Esophagus muscularis mucosa (tissue), 4 donors: Measurements from ENCODE around the gene PSAP. TPM values are rescaled to one million over a fixed set of nuclear protein-coding genes. Genes with fewer than 3 reads are reported as not detected.

Source experiments
- small RNA-seq, 3 donors: library from RNA; depleted of rRNA; stranded (forward); fragments of <200 nt; gene quantifications; one replicate each; pipeline ENCODE3, GENCODE V24; 2016
- total RNA-seq, 4 donors: library from RNA; depleted of rRNA; stranded (reverse); fragments of >200 nt; gene quantifications; one replicate each; pipeline versions ENCODE4 v1.1.0 to v1.2.1, GENCODE V29; 2016

The PSAP gene
- total RNA-seq, 4 donors from 2014 or later, result 537 to 740 (median 698) TPM

Small RNA genes lying within 50 kb of the gene (small RNA-seq; reads per million reads assigned to genes)
- gene MIR7152 (0 reads per million in 3 donors), gene RNU7-38P (0 reads per million in 3 donors)

Other genes with a start within 250 kb of the PSAP start
- gene C10orf105, start 131.5 kb downstream of the PSAP start, total RNA-seq, result under 1 TPM in 3 of 4 donors, not detected in 1; 0.06 to 0.17 (median 0.11) TPM
- gene VSIR, start 77.7 kb downstream of the PSAP start, total RNA-seq, result 100 to 1,000 TPM in 2 of 4 donors, 10 to 100 TPM in 2; 37.8 to 118 (median 90.3) TPM
- 10 to 100 TPM; 24.1 to 43.0 (median 38.7) TPM for gene CHST3, start 113.1 kb upstream of the PSAP start, total RNA-seq
- 10 to 100 TPM in 1 of 4 donors, 1 to 10 TPM in 3; 4.6 to 12.1 (median 7.8) TPM for gene SPOCK2, start 237.3 kb upstream of the PSAP start, total RNA-seq